ENCODE measurements around the gene VPS36.
"Not testable (repeated sequence)": the region's sequence is repeated elsewhere in the genome, so short reads cannot be mapped to it uniquely, and the experiment has no call there.

VPS36 gene

GRCh38 chr13:52450012-52450792 is at the start of gene VPS36:
TSS of gene VPS36 (minus strand) at chr13:52450634. CDS start at chr13:52450594, 40 bp downstream.
- peak; percentile 84 for DNase-seq

GRCh38 chr13:52497979-52498378 is 47.5 kb upstream of the VPS36 start:
- not testable (repeated sequence) for DNase-seq

GRCh38 chr13:52494241-52494640 is 43.8 kb upstream of the VPS36 start:
- DNase-seq, result not testable (repeated sequence)

- not testable (repeated sequence) for DNase-seq
Measured at GRCh38 chr13:52491015-52491414, 40.6 kb upstream of the VPS36 start.

GRCh38 chr13:52488763-52489162 is 38.3 kb upstream of the VPS36 start:
- DNase-seq, result not testable (repeated sequence)

- DNase-seq, result not testable (repeated sequence)
Measured at GRCh38 chr13:52487078-52487477, 36.6 kb upstream of the VPS36 start.

GRCh38 chr13:52480677-52481428 is 30.4 kb upstream of the VPS36 start:
- DNase-seq, result not testable (repeated sequence)

GRCh38 chr13:52468487-52468886 is 18.1 kb upstream of the VPS36 start:
- not testable (repeated sequence) for DNase-seq

GRCh38 chr13:52463526-52463925 is 13.1 kb upstream of the VPS36 start:
- DNase-seq, result no peak

- no peak for DNase-seq
Measured at GRCh38 chr13:52461265-52461664, 10.8 kb upstream of the VPS36 start.

- DNase-seq, result peak; percentile 10
Measured at GRCh38 chr13:52459668-52460067, 9.2 kb upstream of the VPS36 start.

GRCh38 chr13:52455677-52456041 is 5.2 kb upstream of the VPS36 start:
- peak; percentile 28 for DNase-seq

GRCh38 chr13:52454820-52455676 is 4.6 kb upstream of the VPS36 start, which contains the start of gene CKAP2:
TSS of gene CKAP2 (plus strand) at chr13:52455478. CDS start at chr13:52455557, 79 bp downstream.
- DNase-seq, result peak; percentile 87

GRCh38 chr13:52454459-52454819 is 4.0 kb upstream of the VPS36 start:
- no peak for DNase-seq

- no peak for DNase-seq
Measured at GRCh38 chr13:52452470-52452869, 2.0 kb upstream of the VPS36 start.

GRCh38 chr13:52451135-52451804 is 836 bp upstream of the VPS36 start:
- no peak for DNase-seq

- no peak for DNase-seq
Measured at GRCh38 chr13:52450793-52451116, 321 bp upstream of the VPS36 start.

GRCh38 chr13:52449331-52450011 is 963 bp downstream of the VPS36 start:
- DNase-seq, result no peak

GRCh38 chr13:52447815-52448552 is 2.5 kb downstream of the VPS36 start:
- DNase-seq, result no peak

- no peak for DNase-seq
Measured at GRCh38 chr13:52447354-52447753, 3.1 kb downstream of the VPS36 start.

GRCh38 chr13:52446265-52446664 is 4.2 kb downstream of the VPS36 start:
- no peak for DNase-seq

Data from amniotic stem cell (primary cell).